Neural progenitor cell (in vitro differentiated cells): Measurements from ENCODE around the gene EIF3D. TPM values are rescaled to one million over a fixed set of nuclear protein-coding genes. Genes with fewer than 3 reads are reported as not detected.

ENCODE experiments used
- DNase-seq: peaks from one replicate; pipeline ENCODE4 v3.0.0-alpha.2; 2016; ENCODE audit warnings: low spot score
- H2AFZ ChIP-seq: fragments of 200-600 bp; sonication (generic); replicated peaks from 2 replicates; pipeline ENCODE4 v1.6.1; 2016; ENCODE audit warnings: antibody characterized with exemption
- H3F3A ChIP-seq: fragments of 200-600 bp; sonication (generic); 2 replicates; pipeline ENCODE4 v1.6.1; 2016; ENCODE audit warnings: antibody characterized with exemption, low read depth
- H3K27ac ChIP-seq: fragments of 200-600 bp; sonication (generic); 2 replicates; pipeline ENCODE4 v1.5.1; 2016; ENCODE audit warnings: mild to moderate bottlenecking
- H3K27me3 ChIP-seq: fragments of 200-600 bp; sonication (generic); 2 replicates; pipeline ENCODE4 v1.6.1; 2016; ENCODE audit warnings: mild to moderate bottlenecking, moderate library complexity
- H3K36me3 ChIP-seq: fragments of 200-600 bp; sonication (generic); 2 replicates; pipeline ENCODE4 v1.5.1; 2016
- H3K4me1 ChIP-seq: fragments of 200-600 bp; sonication (generic); 2 replicates; pipeline ENCODE4 v1.6.1; 2016; ENCODE audit warnings: mixed run types
- H3K4me2 ChIP-seq: fragments of 200-600 bp; sonication (generic); 2 replicates; pipeline ENCODE4 v1.6.1; 2016
- H3K4me3 ChIP-seq: fragments of 200-600 bp; sonication (generic); 2 replicates; pipeline ENCODE4 v1.5.1; 2016
- H3K79me2 ChIP-seq: fragments of 200-600 bp; sonication (generic); 2 replicates; pipeline ENCODE4 v1.6.1; 2016; ENCODE audit warnings: low read depth
- H3K9ac ChIP-seq: fragments of 200-600 bp; sonication (generic); 2 replicates; pipeline ENCODE4 v1.6.1; 2016
- H3K9me3 ChIP-seq: fragments of 200-600 bp; sonication (generic); 2 replicates; pipeline ENCODE4 v1.5.1; 2016; ENCODE audit warnings: low read depth
- H4K20me1 ChIP-seq: fragments of 200-600 bp; sonication (generic); 2 replicates; pipeline ENCODE4 v1.6.1; 2016; ENCODE audit warnings: low read depth
- H3K27ac Mint-ChIP-seq: 3 replicates; pipeline ENCODE4 v1.8.0; 2021; ENCODE audit warnings: mixed read lengths
- H3K27me3 Mint-ChIP-seq: 2 replicates; pipeline ENCODE4 v1.8.0; 2022; ENCODE audit warnings: low read depth, mild to moderate bottlenecking, inconsistent platforms, moderate library complexity, mixed read lengths; ENCODE audit not compliant: insufficient read depth
- H3K36me3 Mint-ChIP-seq: 3 replicates; pipeline ENCODE4 v1.8.0; 2021; ENCODE audit warnings: mixed read lengths
- H3K4me1 Mint-ChIP-seq: 3 replicates; pipeline ENCODE4 v1.8.0; 2021; ENCODE audit warnings: mixed read lengths
- H3K4me3 Mint-ChIP-seq: 3 replicates; pipeline ENCODE4 v1.8.0; 2021; ENCODE audit warnings: mild to moderate bottlenecking, moderate library complexity, mixed read lengths
- H3K9me3 Mint-ChIP-seq: 3 replicates; pipeline ENCODE4 v1.8.0; 2020; ENCODE audit warnings: mixed read lengths
- CTCF ChIP-seq: fragments of 200-600 bp; sonication (generic); IDR thresholded peaks from 2 replicates; pipeline ENCODE4 v1.5.1; 2017; ENCODE audit warnings: antibody characterized with exemption, mild to moderate bottlenecking
- EZH2 ChIP-seq: fragments of 200-600 bp; sonication (generic); IDR thresholded peaks from 2 replicates; pipeline ENCODE4 v1.6.1; 2017; ENCODE audit warnings: antibody characterized with exemption, mild to moderate bottlenecking, moderate library complexity
- EZH2phosphoT487 ChIP-seq: fragments of 200-600 bp; sonication (generic); IDR thresholded peaks from 2 replicates; pipeline ENCODE4 v1.6.1; 2017; ENCODE audit warnings: antibody characterized with exemption
- total RNA-seq: library from RNA; depleted of rRNA; stranded (reverse); fragments of >200 nt; gene quantifications from 2 replicates; pipeline ENCODE4 v1.2.3, GENCODE V29; 2015; ENCODE audit warnings: low replicate concordance

Gene EIF3D
- total RNA-seq, 1 donor from 2014 or later: 361 TPM

GRCh38 chr22:36510384-36510783 lies 18.6 kb downstream of the EIF3D start:
- no peaks in the 10 kb centered on the region for H3K9me3 ChIP-seq
- H2AFZ ChIP-seq: no peak overlapping the region
- H3F3A ChIP-seq: peaks cover 57% of the 10 kb centered on the region
- H3K79me2 ChIP-seq: no peaks in the 10 kb centered on the region
- no peaks in the 10 kb centered on the region for H3K4me1 ChIP-seq
- no peaks in the 10 kb centered on the region for H3K9me3 Mint-ChIP-seq
- peaks cover 9% of the 10 kb centered on the region for H3K27me3 Mint-ChIP-seq
- H3K4me3 Mint-ChIP-seq: no peak overlapping the region
- H4K20me1 ChIP-seq: peaks cover 6% of the 10 kb centered on the region
- TF ChIP-seq EZH2 (no peak), EZH2phosphoT487 (no peak), CTCF (no peak)
- H3K27ac Mint-ChIP-seq: no peak overlapping the region
- H3K27me3 ChIP-seq: peaks cover 3% of the 10 kb centered on the region
- H3K4me2 ChIP-seq: no peak overlapping the region
- peaks cover 31% of the 10 kb centered on the region for H3K36me3 Mint-ChIP-seq
- H3K27ac ChIP-seq: no peak overlapping the region
- no peak overlapping the region for H3K4me3 ChIP-seq
- DNase-seq: no peak
- peaks cover 10% of the 10 kb centered on the region for H3K4me1 Mint-ChIP-seq
- H3K36me3 ChIP-seq: peaks cover 13% of the 10 kb centered on the region
- H3K9ac ChIP-seq: no peak overlapping the region

GRCh38 chr22:36507518-36508010 lies 21.4 kb downstream of the EIF3D start:
- no peaks in the 10 kb centered on the region for H3K79me2 ChIP-seq
- Mint-ChIP-seq H3K36me3 (peaks cover 21% of the 10 kb centered on the region), H3K4me1 (peaks cover 20% of the 10 kb centered on the region), H3K27ac (no peak overlapping the region), H3K9me3 (no peaks in the 10 kb centered on the region), H3K4me3 (peak overlapping the region; percentile 82), H3K27me3 (peaks cover 14% of the 10 kb centered on the region)
- H3K4me2 ChIP-seq: no peak overlapping the region
- no peak for DNase-seq
- H3K27ac ChIP-seq: no peak overlapping the region
- peaks cover 39% of the 10 kb centered on the region for H3F3A ChIP-seq
- H3K9me3 ChIP-seq: no peaks in the 10 kb centered on the region
- H3K9ac ChIP-seq: no peak overlapping the region
- H3K36me3 ChIP-seq: peaks cover 4% of the 10 kb centered on the region
- H2AFZ ChIP-seq: no peak overlapping the region
- peaks cover 3% of the 10 kb centered on the region for H3K27me3 ChIP-seq
- H3K4me1 ChIP-seq: no peaks in the 10 kb centered on the region
- H4K20me1 ChIP-seq: peaks cover 6% of the 10 kb centered on the region
- no peak overlapping the region for H3K4me3 ChIP-seq
- no peak for TF ChIP-seq EZH2phosphoT487
- no peak for TF ChIP-seq EZH2
- TF ChIP-seq CTCF: no peak

- peak; percentile 91 for DNase-seq
- Histone ChIP-seq H3K36me3 (peaks cover 4% of the 10 kb centered on the region), H3K4me1 (no peaks in the 10 kb centered on the region), H3K4me2 (peak within 1 kb of the TSS; percentile 42), H3K79me2 (no peaks in the 10 kb centered on the region), H4K20me1 (peaks cover 6% of the 10 kb centered on the region), H3K27ac (no peak within 1 kb of the TSS), H3F3A (peaks cover 32% of the 10 kb centered on the region), H3K27me3 (peaks cover 3% of the 10 kb centered on the region), H3K9me3 (no peaks in the 10 kb centered on the region), H3K4me3 (peak within 1 kb of the TSS; percentile 35), H3K9ac (no peak within 1 kb of the TSS), H2AFZ (peak within 1 kb of the TSS; percentile 48)
- peaks cover 16% of the 10 kb centered on the region for H3K36me3 Mint-ChIP-seq
- no peak for TF ChIP-seq EZH2phosphoT487
- no peak for TF ChIP-seq CTCF
- no peak for TF ChIP-seq EZH2
- peaks cover 20% of the 10 kb centered on the region for H3K4me1 Mint-ChIP-seq
- peak within 1 kb of the TSS; percentile 82 for H3K4me3 Mint-ChIP-seq
- H3K27ac Mint-ChIP-seq: no peak within 1 kb of the TSS
- H3K27me3 Mint-ChIP-seq: peaks cover 14% of the 10 kb centered on the region
- H3K9me3 Mint-ChIP-seq: no peaks in the 10 kb centered on the region
Observed at GRCh38 chr22:36506637-36507517, 22.1 kb downstream of the EIF3D start, which contains the start of gene FOXRED2. Gene FOXRED2, minus strand, starts transcription at chr22:36507040. Its CDS starts 618 bp downstream, at chr22:36506422.
